Spinal cord (tissue), 10 donors: ENCODE data around the gene TSHZ2. TPM values are rescaled to one million over a fixed set of nuclear protein-coding genes. Genes with fewer than 3 reads are reported as not detected.

Experiments
- DNase-seq, 6 donors: peaks; one replicate each; pipeline versions ENCODE4 v3.0.0 to v3.0.0-alpha.2; 2013 to 2015; ENCODE audit warnings: low spot score in 6 of 6, low read depth in 4 of 6
- H3K27ac ChIP-seq: one replicate; pipeline ENCODE4 v1.5.1; 2013; ENCODE audit warnings: low read depth, low read length, control low read depth
- H3K27me3 ChIP-seq: one replicate; pipeline ENCODE4 v1.6.1; 2013; ENCODE audit warnings: low read length; ENCODE audit not compliant: control insufficient read depth, insufficient read depth
- H3K36me3 ChIP-seq: one replicate; pipeline ENCODE4 v1.6.1; 2013; ENCODE audit warnings: low read length; ENCODE audit not compliant: control insufficient read depth, insufficient read depth
- H3K4me1 ChIP-seq: one replicate; pipeline ENCODE4 v1.6.1; 2013; ENCODE audit warnings: low read length; ENCODE audit not compliant: control insufficient read depth, insufficient read depth
- H3K4me3 ChIP-seq: one replicate; pipeline ENCODE4 v1.5.1; 2013; ENCODE audit warnings: low read depth, low read length, control low read depth
- H3K9me3 ChIP-seq: one replicate; pipeline ENCODE4 v1.6.1; 2013; ENCODE audit warnings: low read length; ENCODE audit not compliant: control insufficient read depth, insufficient read depth
- WGBS: methylation state at CpG from one replicate; pipeline ENCODE4 v1.1.5; 2013; ENCODE audit warnings: missing lambda C conversion rate; ENCODE audit not compliant: insufficient coverage; 5-methylcytosine and 5-hydroxymethylcytosine counted together
- polyA plus RNA-seq, 2 donors: library from polyadenylated mRNA; unstranded; fragments of 120-200 nt; gene quantifications; one replicate each; pipeline ENCODE4 v1.2.1, GENCODE V29; 2013; ENCODE audit not compliant: insufficient read length in 2 of 2
- total RNA-seq, 2 donors: library from RNA; depleted of rRNA in 1 of 2; stranded (reverse); fragments of 120-200 nt in 1 of 2; fragments of >200 nt in 1 of 2; gene quantifications; one replicate each; pipeline versions ENCODE4 v1.2.3 to v1.2.4, GENCODE V29; 2013 to 2014
- donor health status: healthy.

TSHZ2 gene
- total and polyA plus RNA-seq, 4 donors, result 11.8 to 33.0 (median 25.7) TPM

- Histone ChIP-seq H3K27ac (peak overlapping the region; percentile 2), H3K4me3 (no peak overlapping the region), H3K9me3 (no peaks in the 10 kb centered on the region), H3K4me1 (peaks cover 5% of the 10 kb centered on the region), H3K27me3 (no peaks in the 10 kb centered on the region), H3K36me3 (no peaks in the 10 kb centered on the region)
- no peak for DNase-seq
- no CpG with 5 or more reads among the region's 1 CpG for WGBS
These were observed 20.5 kb downstream of the TSHZ2 start for GRCh38 chr20:52992632-52993031.

GRCh38 chr20:52993076-52993475 lies 20.9 kb downstream of the TSHZ2 start:
- Histone ChIP-seq H3K9me3 (no peaks in the 10 kb centered on the region), H3K36me3 (no peaks in the 10 kb centered on the region), H3K27me3 (no peaks in the 10 kb centered on the region), H3K27ac (peak overlapping the region; percentile 2), H3K4me1 (peaks cover 5% of the 10 kb centered on the region), H3K4me3 (no peak overlapping the region)
- 20% methylated on average over 1 of the region's 3 CpGs for WGBS
- no peak for DNase-seq

- Histone ChIP-seq H3K27ac (no peak overlapping the region), H3K27me3 (no peaks in the 10 kb centered on the region), H3K4me3 (no peak overlapping the region), H3K4me1 (peaks cover 5% of the 10 kb centered on the region), H3K36me3 (no peaks in the 10 kb centered on the region), H3K9me3 (no peaks in the 10 kb centered on the region)
- no peak for DNase-seq
- WGBS, result 72% methylated on average over 9 of the region's 10 CpGs
These were observed 22.2 kb downstream of the TSHZ2 start for GRCh38 chr20:52994184-52994970.

- H3K4me1 ChIP-seq, result peaks cover 5% of the 10 kb centered on the region
These were observed 24.0 kb downstream of the TSHZ2 start for GRCh38 chr20:52996130-52996529.

GRCh38 chr20:52996658-52997057 lies 24.5 kb downstream of the TSHZ2 start:
- Histone ChIP-seq H3K27ac (no peak overlapping the region), H3K4me3 (no peak overlapping the region), H3K27me3 (no peaks in the 10 kb centered on the region), H3K4me1 (peaks cover 5% of the 10 kb centered on the region), H3K9me3 (no peaks in the 10 kb centered on the region), H3K36me3 (no peaks in the 10 kb centered on the region)
- WGBS, result 77% methylated on average over 5 of the region's 6 CpGs
- DNase-seq, result peak in 1 of 6 donors; percentile 72

More at GRCh38 chr20:52996130-52996529, 24.0 kb downstream of the TSHZ2 start:
- Histone ChIP-seq H3K27ac (no peak overlapping the region), H3K27me3 (no peaks in the 10 kb centered on the region), H3K4me3 (no peak overlapping the region), H3K36me3 (no peaks in the 10 kb centered on the region), H3K9me3 (no peaks in the 10 kb centered on the region)
- no peak for DNase-seq
- no CpG with 5 or more reads among the region's 1 CpG for WGBS

- WGBS, result 99% methylated on average over 5 of the region's 6 CpGs
- H3K9me3 ChIP-seq, result no peaks in the 10 kb centered on the region
- peaks cover 10% of the 10 kb centered on the region for H3K4me1 ChIP-seq
These were observed 26.1 kb downstream of the TSHZ2 start for GRCh38 chr20:52998268-52998667.

GRCh38 chr20:52999040-52999439 lies 26.9 kb downstream of the TSHZ2 start:
- Histone ChIP-seq H3K4me3 (no peak overlapping the region), H3K27me3 (no peaks in the 10 kb centered on the region), H3K9me3 (no peaks in the 10 kb centered on the region), H3K36me3 (no peaks in the 10 kb centered on the region), H3K4me1 (peaks cover 12% of the 10 kb centered on the region), H3K27ac (no peak overlapping the region)
- no peak for DNase-seq
- no CpG with 5 or more reads among the region's 2 CpGs for WGBS

More at GRCh38 chr20:52998268-52998667, 26.1 kb downstream of the TSHZ2 start:
- Histone ChIP-seq H3K27me3 (no peaks in the 10 kb centered on the region), H3K36me3 (no peaks in the 10 kb centered on the region), H3K4me3 (no peak overlapping the region), H3K27ac (no peak overlapping the region)
- no peak for DNase-seq

- peaks cover 15% of the 10 kb centered on the region for H3K4me1 ChIP-seq
- H3K4me3 ChIP-seq, result no peak overlapping the region
- no peaks in the 10 kb centered on the region for H3K27me3 ChIP-seq
- H3K36me3 ChIP-seq, result no peaks in the 10 kb centered on the region
- no peaks in the 10 kb centered on the region for H3K9me3 ChIP-seq
- peak overlapping the region; percentile 6 for H3K27ac ChIP-seq
- WGBS, result 82% methylated on average over 2 of the region's 9 CpGs
- no peak for DNase-seq
These were observed 29.5 kb downstream of the TSHZ2 start for GRCh38 chr20:53001498-53002301.

GRCh38 chr20:53002786-53003185 lies 30.6 kb downstream of the TSHZ2 start:
- no peak for DNase-seq
- Histone ChIP-seq H3K9me3 (no peaks in the 10 kb centered on the region), H3K36me3 (no peaks in the 10 kb centered on the region), H3K4me3 (no peak overlapping the region), H3K27ac (no peak overlapping the region), H3K27me3 (no peaks in the 10 kb centered on the region), H3K4me1 (peaks cover 10% of the 10 kb centered on the region)
- WGBS, result no CpG with 5 or more reads among the region's 5 CpGs
